Panc1 (cell line): ENCODE measurements around the gene SPX. TPM values are rescaled to one million over a fixed set of nuclear protein-coding genes. Genes with fewer than 3 reads are reported as not detected.

Source experiments
- ATAC-seq: fragments of 200-7000 bp; cut with Tn5 transposase; 2 replicates; pipeline ENCODE4 v1.9.1; 2020; ENCODE audit warnings: mild to moderate bottlenecking, moderate library complexity
- BruUV-seq: library from RNA; stranded (reverse); fragments of 400-500 nt; replicated peaks from 2 replicates; lab custom pipeline; 2021; lab: Mats Ljungman, UMichigan
- CTCF ChIA-PET: fragments of 300-600 bp; sonication (Branson Sonifier 250); formaldehyde crosslinking; loops from one replicate; lab custom pipeline; 2022; ENCODE audit warnings: antibody characterized with exemption; lab: Charles Lee
- POLR2A ChIA-PET: fragments of 300-600 bp; sonication (Branson Sonifier 250); formaldehyde crosslinking; loops from one replicate; lab custom pipeline; 2022; ENCODE audit warnings: antibody characterized with exemption; lab: Charles Lee
- DNase-seq: peaks from one replicate; pipeline ENCODE4 v3.0.0-alpha.2; 2010; ENCODE audit warnings: low read depth, low spot score
- H3K27ac ChIP-seq: 2 replicates; pipeline ENCODE4 v1.5.1; 2011; ENCODE audit warnings: mild to moderate bottlenecking, low read length, inconsistent platforms
- H3K27me3 ChIP-seq: fragments of 200-500 bp; sonication (Bioruptor generic); 2 replicates; pipeline ENCODE4 v1.6.0; 2014; ENCODE audit warnings: low read length, inconsistent platforms; ENCODE audit not compliant: control insufficient read depth, insufficient read depth
- H3K36me3 ChIP-seq: fragments of 200-500 bp; sonication (Bioruptor generic); 2 replicates; pipeline ENCODE4 v1.5.1; 2014; ENCODE audit warnings: inconsistent platforms, mild to moderate bottlenecking, low read length, moderate library complexity; ENCODE audit not compliant: control insufficient read depth, insufficient read depth
- H3K4me1 ChIP-seq: 2 replicates; pipeline ENCODE4 v1.5.1; 2011; ENCODE audit warnings: inconsistent platforms, mild to moderate bottlenecking, low read length, moderate library complexity; ENCODE audit not compliant: control insufficient read depth, insufficient read depth
- H3K4me3 ChIP-seq, 2 experiments: 2 replicates each; pipeline ENCODE4 v1.5.1; 2011 to 2012; ENCODE audit warnings: low read depth in 2 of 2, low read length in 2 of 2, mild to moderate bottlenecking in 2 of 2, inconsistent platforms in 1 of 2, moderate library complexity in 1 of 2
- H3K9me3 ChIP-seq: fragments of 200-500 bp; sonication (Bioruptor generic); 2 replicates; pipeline ENCODE4 v1.5.1; 2014; ENCODE audit warnings: low read depth, mild to moderate bottlenecking, inconsistent platforms, low read length, moderate library complexity; ENCODE audit not compliant: control insufficient read depth, insufficient read depth
- POLR2AphosphoS5 ChIP-seq: IDR thresholded peaks from 2 replicates; pipeline ENCODE4 v1.6.1; 2012; ENCODE audit warnings: mild to moderate bottlenecking, low read depth, low read length, moderate library complexity
- SIN3A ChIP-seq: IDR thresholded peaks from 2 replicates; pipeline ENCODE4 v1.6.1; 2012; ENCODE audit warnings: low read depth, mild to moderate bottlenecking, low read length, moderate library complexity, borderline replicate concordance; ENCODE audit not compliant: insufficient read depth
- TCF7L2 ChIP-seq: IDR thresholded peaks from 2 replicates; pipeline ENCODE4 v1.6.1; 2011; ENCODE audit warnings: mild to moderate bottlenecking, low read depth, low read length, inconsistent platforms
- in situ Hi-C: cut with HindIII; loops from 2 replicates; pipeline ENCODE4 v1.10.0; 2016; ENCODE audit warnings: low sequenced_read_pairs, low pct_unique_long_range_greater_than_20kb
- intact Hi-C: fragments of 100-400 bp; cut with micrococcal nuclease; formaldehyde crosslinking; loops from one replicate; pipeline ENCODE4 v1.10.0; 2022; ENCODE audit not compliant: unreplicated experiment
- total RNA-seq: library from RNA; stranded (reverse); gene quantifications from one replicate; pipeline ENCODE4 v1.2.1, GENCODE V29; 2021; ENCODE audit not compliant: unreplicated experiment
- TF ChIP-seq, protein P1 (sequence below): fragments of 450-650 bp; IDR thresholded peaks from 2 replicates; pipeline ENCODE4 v1.5.1; 2017; ENCODE audit warnings: mild to moderate bottlenecking
- TF ChIP-seq, protein P2 (sequence below), 2 experiments: IDR thresholded peaks; 2 replicates each; pipeline ENCODE4 v1.6.1; 2011 to 2012; ENCODE audit warnings: low read depth in 2 of 2, control low read depth in 1 of 2, low read length in 1 of 2, mild to moderate bottlenecking in 1 of 2, moderate library complexity in 1 of 2; ENCODE audit not compliant: insufficient read depth in 1 of 2

The SPX gene
- total RNA-seq, 1 experiment from 2014 or later, result 0.13 TPM

DNA sequence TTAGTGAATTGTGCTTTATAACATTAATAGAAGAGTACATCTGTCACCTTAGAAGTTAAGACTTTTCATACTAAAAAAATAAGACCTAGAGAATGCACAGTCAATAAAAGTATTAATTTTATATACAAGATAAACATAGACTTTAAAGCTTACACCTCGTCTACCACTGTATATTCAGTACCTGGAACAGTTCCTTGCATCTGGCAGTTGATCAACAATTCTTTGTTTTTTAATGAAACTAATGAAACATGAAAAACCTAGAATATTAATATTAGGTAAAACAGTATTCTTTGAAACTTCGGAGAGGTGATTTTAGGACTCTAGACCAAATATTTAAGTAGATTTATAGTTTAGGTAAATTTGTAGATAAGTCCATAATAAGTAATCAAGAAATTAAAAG, 20.2 kb upstream of the SPX start:
- no TSS peak for BruUV-seq
- CTCF ChIA-PET, result no interaction called here
- no peak for DNase-seq
- H3K27ac ChIP-seq, result no peak overlapping the region
- in situ Hi-C loops (no loop called here), intact Hi-C loops (no loop called here)
- no peaks in the 10 kb centered on the region for H3K27me3 ChIP-seq
- POLR2A ChIA-PET, result no interaction called here
- H3K4me3 ChIP-seq, result no peak overlapping the region
- TF ChIP-seq, protein P1, sequence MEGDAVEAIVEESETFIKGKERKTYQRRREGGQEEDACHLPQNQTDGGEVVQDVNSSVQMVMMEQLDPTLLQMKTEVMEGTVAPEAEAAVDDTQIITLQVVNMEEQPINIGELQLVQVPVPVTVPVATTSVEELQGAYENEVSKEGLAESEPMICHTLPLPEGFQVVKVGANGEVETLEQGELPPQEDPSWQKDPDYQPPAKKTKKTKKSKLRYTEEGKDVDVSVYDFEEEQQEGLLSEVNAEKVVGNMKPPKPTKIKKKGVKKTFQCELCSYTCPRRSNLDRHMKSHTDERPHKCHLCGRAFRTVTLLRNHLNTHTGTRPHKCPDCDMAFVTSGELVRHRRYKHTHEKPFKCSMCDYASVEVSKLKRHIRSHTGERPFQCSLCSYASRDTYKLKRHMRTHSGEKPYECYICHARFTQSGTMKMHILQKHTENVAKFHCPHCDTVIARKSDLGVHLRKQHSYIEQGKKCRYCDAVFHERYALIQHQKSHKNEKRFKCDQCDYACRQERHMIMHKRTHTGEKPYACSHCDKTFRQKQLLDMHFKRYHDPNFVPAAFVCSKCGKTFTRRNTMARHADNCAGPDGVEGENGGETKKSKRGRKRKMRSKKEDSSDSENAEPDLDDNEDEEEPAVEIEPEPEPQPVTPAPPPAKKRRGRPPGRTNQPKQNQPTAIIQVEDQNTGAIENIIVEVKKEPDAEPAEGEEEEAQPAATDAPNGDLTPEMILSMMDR, result no peak
- no peak for TF ChIP-seq TCF7L2
- no peak for TF ChIP-seq SIN3A
- TF ChIP-seq POLR2AphosphoS5, result no peak
- TF ChIP-seq, protein P2, sequence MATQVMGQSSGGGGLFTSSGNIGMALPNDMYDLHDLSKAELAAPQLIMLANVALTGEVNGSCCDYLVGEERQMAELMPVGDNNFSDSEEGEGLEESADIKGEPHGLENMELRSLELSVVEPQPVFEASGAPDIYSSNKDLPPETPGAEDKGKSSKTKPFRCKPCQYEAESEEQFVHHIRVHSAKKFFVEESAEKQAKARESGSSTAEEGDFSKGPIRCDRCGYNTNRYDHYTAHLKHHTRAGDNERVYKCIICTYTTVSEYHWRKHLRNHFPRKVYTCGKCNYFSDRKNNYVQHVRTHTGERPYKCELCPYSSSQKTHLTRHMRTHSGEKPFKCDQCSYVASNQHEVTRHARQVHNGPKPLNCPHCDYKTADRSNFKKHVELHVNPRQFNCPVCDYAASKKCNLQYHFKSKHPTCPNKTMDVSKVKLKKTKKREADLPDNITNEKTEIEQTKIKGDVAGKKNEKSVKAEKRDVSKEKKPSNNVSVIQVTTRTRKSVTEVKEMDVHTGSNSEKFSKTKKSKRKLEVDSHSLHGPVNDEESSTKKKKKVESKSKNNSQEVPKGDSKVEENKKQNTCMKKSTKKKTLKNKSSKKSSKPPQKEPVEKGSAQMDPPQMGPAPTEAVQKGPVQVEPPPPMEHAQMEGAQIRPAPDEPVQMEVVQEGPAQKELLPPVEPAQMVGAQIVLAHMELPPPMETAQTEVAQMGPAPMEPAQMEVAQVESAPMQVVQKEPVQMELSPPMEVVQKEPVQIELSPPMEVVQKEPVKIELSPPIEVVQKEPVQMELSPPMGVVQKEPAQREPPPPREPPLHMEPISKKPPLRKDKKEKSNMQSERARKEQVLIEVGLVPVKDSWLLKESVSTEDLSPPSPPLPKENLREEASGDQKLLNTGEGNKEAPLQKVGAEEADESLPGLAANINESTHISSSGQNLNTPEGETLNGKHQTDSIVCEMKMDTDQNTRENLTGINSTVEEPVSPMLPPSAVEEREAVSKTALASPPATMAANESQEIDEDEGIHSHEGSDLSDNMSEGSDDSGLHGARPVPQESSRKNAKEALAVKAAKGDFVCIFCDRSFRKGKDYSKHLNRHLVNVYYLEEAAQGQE (IDR thresholded peaks at IDR 0.05; ENCODE audit: insufficient read depth in 1 of 2, low read depth in 2 of 2, low read length in 1 of 2), result no peak
- no peak for ATAC-seq
- no peaks in the 10 kb centered on the region; the same call in 1 of the 2 replicates for H3K36me3 ChIP-seq
- no peaks in the 10 kb centered on the region for H3K9me3 ChIP-seq
- peaks cover 9% of the 10 kb centered on the region; the same call in 1 of the 2 replicates for H3K4me1 ChIP-seq

DNA sequence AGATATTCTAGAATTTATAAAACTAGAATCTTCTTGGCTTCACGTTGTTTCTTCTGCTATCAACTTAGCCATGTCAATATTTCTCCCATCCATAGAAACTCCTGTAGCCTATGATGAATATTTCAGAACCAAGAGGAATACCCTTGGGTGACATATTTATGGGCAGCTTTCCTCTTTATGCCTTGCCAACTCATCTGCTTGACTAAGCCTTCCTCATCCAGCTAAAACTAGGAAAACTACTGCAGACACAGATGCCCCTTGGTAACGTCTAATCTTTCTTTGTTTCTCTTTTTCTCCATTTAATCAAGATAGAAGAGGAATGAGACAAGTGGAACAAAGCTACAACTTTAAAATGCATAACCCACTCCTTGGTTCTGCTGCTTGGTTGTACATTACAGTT, 18.2 kb upstream of the SPX start:
- CTCF ChIA-PET, result no interaction called here
- in situ Hi-C loops, result no loop called here

More for the DNA sequence above, 18.2 kb upstream of the SPX start:
- Histone ChIP-seq H3K4me1 (peaks cover 7% of the 10 kb centered on the region; the same call in 1 of the 2 replicates), H3K27ac (no peak overlapping the region), H3K4me3 (no peak overlapping the region), H3K36me3 (peaks cover 3% of the 10 kb centered on the region; the same call in 1 of the 2 replicates), H3K9me3 (no peaks in the 10 kb centered on the region), H3K27me3 (no peaks in the 10 kb centered on the region)
- no peak for DNase-seq
- TF ChIP-seq TCF7L2 (no peak), SIN3A (no peak), POLR2AphosphoS5 (no peak)
- TF ChIP-seq, protein P1, result no peak
- TF ChIP-seq, protein P2 (IDR thresholded peaks at IDR 0.05; ENCODE audit: insufficient read depth in 1 of 2, low read depth in 2 of 2, low read length in 1 of 2), result no peak
- POLR2A ChIA-PET, result no interaction called here
- intact Hi-C loops, result no loop called here
- no TSS peak for BruUV-seq
- no peak for ATAC-seq
